ENCODE data around the gene HSPA1A. TPM values are rescaled to one million over a fixed set of nuclear protein-coding genes. Genes with fewer than 3 reads are reported as not detected.

HSPA1A gene
- 10 to 100 TPM in 2 of 3 donors, 1 to 10 TPM in 1; 9.7 to 81.3 (median 22.5) TPM for polyA plus RNA-seq

- Mint-ChIP-seq H3K9me3 (no peaks in the 10 kb centered on the region), H3K27me3 (ENCODE audit: low read depth in 3 of 3) (peaks cover 2 to 9% (median 3%) of the 10 kb centered on the region in 3 donors), H3K36me3 (peaks cover 0 to 7% (median 7%) of the 10 kb centered on the region in 3 donors), H3K4me3 (peak within 1 kb of the TSS; percentile 90 to 96 (median 94)), H3K4me1 (peaks cover 28 to 34% of the 10 kb centered on the region in 2 donors), H3K27ac (peak within 1 kb of the TSS; percentile 83 to 94 (median 90))
- DNase-seq = peak; percentile 54 to 60 (median 59)
Measured at GRCh38 chr6:31815025-31815838, at the start of gene HSPA1A, which contains the start of gene HSPA1L. Gene HSPA1A, plus strand, starts transcription at chr6:31815543. Its CDS starts 214 bp downstream, at chr6:31815757. Gene HSPA1L, minus strand, starts transcription at chr6:31815283. Its CDS starts 3,311 bp downstream, at chr6:31811972.

- Mint-ChIP-seq H3K4me1 (peaks cover 7 to 8% of the 10 kb centered on the region in 2 donors), H3K4me3 (no peak overlapping the region), H3K9me3 (no peaks in the 10 kb centered on the region), H3K36me3 (peaks cover 5 to 14% (median 8%) of the 10 kb centered on the region in 3 donors), H3K27ac (no peak overlapping the region), H3K27me3 (ENCODE audit: low read depth in 3 of 3) (peaks cover 0 to 1% (median 0%) of the 10 kb centered on the region in 3 donors)
- no peak for DNase-seq
Measured at GRCh38 chr6:31765559-31765909, 49.8 kb upstream of the HSPA1A start.

GRCh38 chr6:31765910-31766794 lies 49.2 kb upstream of the HSPA1A start:
- Mint-ChIP-seq H3K4me1 (peaks cover 9 to 10% of the 10 kb centered on the region in 2 donors), H3K9me3 (no peaks in the 10 kb centered on the region), H3K36me3 (peaks cover 0 to 8% (median 3%) of the 10 kb centered on the region in 3 donors), H3K27ac (no peak overlapping the region), H3K27me3 (ENCODE audit: low read depth in 3 of 3) (peaks cover 0 to 1% (median 0%) of the 10 kb centered on the region in 3 donors), H3K4me3 (no peak overlapping the region)
- no peak for DNase-seq

GRCh38 chr6:31767096-31767645 lies 48.2 kb upstream of the HSPA1A start:
- Mint-ChIP-seq H3K27me3 (ENCODE audit: low read depth in 3 of 3) (peaks cover 0 to 1% (median 0%) of the 10 kb centered on the region in 3 donors), H3K4me1 (peaks cover 14 to 17% of the 10 kb centered on the region in 2 donors), H3K4me3 (no peak overlapping the region), H3K36me3 (peaks cover 0 to 3% (median 3%) of the 10 kb centered on the region in 3 donors), H3K9me3 (no peaks in the 10 kb centered on the region), H3K27ac (no peak overlapping the region)
- DNase-seq = no peak

DNA sequence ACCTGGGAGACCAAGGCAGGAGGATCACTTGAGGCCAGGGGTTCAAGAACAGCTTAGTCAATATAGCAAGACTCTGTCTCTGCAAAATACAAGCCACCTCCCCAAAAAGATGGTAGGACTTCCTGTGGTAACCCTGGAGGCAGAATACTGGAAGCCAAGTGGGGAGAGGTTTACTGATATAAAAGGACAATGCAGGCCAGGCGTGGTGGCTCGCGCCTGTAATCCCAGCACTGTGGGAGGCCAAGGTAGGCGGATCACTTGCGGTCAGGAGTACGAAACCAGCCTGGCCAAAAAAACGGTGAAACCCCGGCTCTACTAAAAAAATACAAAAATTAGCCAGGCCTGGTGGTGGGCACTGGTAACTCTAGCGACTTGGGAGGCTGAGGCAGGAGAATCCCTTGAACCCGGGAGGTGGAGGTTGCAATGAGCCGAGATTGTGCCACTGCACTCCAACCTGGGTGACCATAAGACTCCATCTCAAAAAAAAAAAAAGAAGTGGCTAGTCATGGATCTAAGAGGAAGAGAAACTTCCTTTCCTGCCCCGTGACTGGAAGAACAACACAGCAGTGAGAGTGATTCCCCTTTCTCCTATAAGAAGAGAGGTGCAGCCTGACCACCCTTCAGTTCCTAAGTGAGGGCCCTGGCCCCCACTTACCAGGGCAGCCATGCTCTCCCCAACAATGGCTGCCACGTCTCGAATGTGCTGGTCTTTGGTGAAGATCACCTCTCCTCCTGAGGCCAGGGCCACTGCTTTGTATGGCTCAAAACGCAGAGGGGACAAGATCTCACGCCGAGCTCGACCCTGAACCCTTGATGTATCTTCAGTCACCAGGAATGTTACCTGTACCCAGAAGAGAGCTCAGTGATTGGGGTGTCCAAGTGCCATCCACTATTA lies 46.7 kb upstream of the HSPA1A start:
- peak overlapping the region in 2 of 6 donors; percentile 28 to 49 for H3K27ac Mint-ChIP-seq
- peaks cover 0 to 2% (median 1%) of the 10 kb centered on the region in 3 donors for H3K27me3 Mint-ChIP-seq (ENCODE audit: low read depth in 3 of 3)
- H3K4me1 Mint-ChIP-seq = peaks cover 20 to 28% of the 10 kb centered on the region in 2 donors
- no peaks in the 10 kb centered on the region for H3K9me3 Mint-ChIP-seq
- no peak for DNase-seq
- no peaks in the 10 kb centered on the region for H3K36me3 Mint-ChIP-seq
- no peak overlapping the region for H3K4me3 Mint-ChIP-seq

DNA sequence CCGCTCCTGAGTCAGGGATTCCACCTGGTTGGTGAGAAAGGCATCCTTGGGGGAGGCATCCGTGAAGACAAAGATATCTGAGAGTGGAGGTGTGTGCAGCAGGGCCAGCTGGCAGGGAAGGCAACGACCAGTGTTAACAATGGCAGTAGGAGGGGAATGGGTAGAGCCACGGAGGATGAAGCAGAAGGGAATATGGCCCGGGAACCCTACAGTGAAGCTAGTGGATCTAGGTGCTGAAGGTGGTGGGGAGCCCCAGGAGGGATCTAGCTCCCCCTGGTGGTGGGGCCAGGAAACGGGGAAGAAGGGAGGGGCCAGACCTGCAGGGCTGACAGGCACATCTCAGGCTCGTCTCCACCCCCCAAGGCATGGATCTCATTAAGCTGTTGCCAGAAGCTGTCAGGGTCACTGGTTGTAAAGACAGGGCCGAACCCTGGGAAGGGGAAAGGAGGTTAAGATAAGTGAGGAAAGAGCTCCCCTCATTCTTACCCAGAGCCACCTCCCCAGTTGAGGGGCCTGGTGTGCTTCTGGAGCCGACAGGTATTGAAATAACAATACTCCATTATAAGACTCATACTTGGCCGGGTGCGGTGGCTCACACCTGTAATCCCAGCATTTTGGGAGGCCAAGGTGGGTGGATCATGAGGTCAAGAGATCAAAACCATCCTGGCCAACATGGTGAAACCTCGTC lies 45.5 kb upstream of the HSPA1A start:
- H3K9me3 Mint-ChIP-seq = no peaks in the 10 kb centered on the region

DNA sequence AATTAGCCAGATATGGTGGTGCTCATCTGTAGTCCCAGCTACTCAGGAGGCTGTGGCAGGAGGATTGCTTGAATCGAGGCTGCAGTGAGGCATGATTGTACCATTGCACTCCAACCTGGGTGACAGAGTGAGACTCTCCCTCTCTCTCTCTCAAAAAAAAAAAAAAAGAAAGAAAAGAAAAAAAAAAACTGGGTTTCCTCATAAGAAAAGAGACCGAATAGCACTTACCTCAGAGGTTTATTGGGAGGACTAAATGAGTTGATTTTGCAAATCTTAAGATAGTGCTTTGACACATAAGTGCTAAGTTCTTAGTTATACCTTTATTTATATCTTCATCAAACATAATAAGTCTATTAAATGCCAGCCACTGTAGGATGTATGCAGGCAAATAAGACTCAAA lies 44.5 kb upstream of the HSPA1A start:
- Mint-ChIP-seq H3K36me3 (no peaks in the 10 kb centered on the region), H3K27me3 (ENCODE audit: low read depth in 3 of 3) (peaks cover 1 to 2% (median 2%) of the 10 kb centered on the region in 3 donors), H3K4me1 (peaks cover 20 to 33% of the 10 kb centered on the region in 2 donors), H3K9me3 (no peaks in the 10 kb centered on the region), H3K4me3 (peak overlapping the region in 1 of 5 donors; percentile 54), H3K27ac (peak overlapping the region in 4 of 6 donors; percentile 11 to 81 (median 69))
- no peak for DNase-seq

More for the DNA sequence above, 45.5 kb upstream of the HSPA1A start:
- Mint-ChIP-seq H3K27ac (peak overlapping the region in 5 of 6 donors; percentile 10 to 66 (median 40)), H3K4me3 (no peak overlapping the region), H3K27me3 (ENCODE audit: low read depth in 3 of 3) (peaks cover 0 to 2% (median 1%) of the 10 kb centered on the region in 3 donors), H3K36me3 (no peaks in the 10 kb centered on the region), H3K4me1 (peaks cover 20 to 28% of the 10 kb centered on the region in 2 donors)
- peak; percentile 80 to 83 (median 83) for DNase-seq

DNA sequence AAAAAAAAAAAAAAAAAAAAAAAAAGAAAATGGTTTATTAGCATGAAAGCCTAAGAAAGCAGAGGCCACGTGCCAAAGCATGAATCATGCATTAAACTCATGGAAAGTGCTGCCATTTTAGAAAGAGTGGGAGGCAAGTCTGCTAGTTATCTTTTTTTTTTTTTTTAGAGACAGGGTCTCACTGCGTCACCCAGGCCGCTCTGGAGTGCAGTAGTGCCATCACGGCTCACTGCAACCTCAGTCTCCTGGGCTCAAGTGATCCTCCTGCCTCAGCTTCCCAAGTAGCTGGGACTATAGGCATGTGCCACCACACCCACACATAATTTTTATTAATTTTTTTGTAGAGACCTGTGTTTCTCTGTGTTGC lies 43.4 kb upstream of the HSPA1A start:
- Mint-ChIP-seq H3K27me3 (ENCODE audit: low read depth in 3 of 3) (peaks cover 0 to 2% (median 2%) of the 10 kb centered on the region in 3 donors), H3K4me1 (peaks cover 21 to 39% of the 10 kb centered on the region in 2 donors), H3K9me3 (no peaks in the 10 kb centered on the region), H3K27ac (peak overlapping the region in 2 of 6 donors; percentile 31 to 50), H3K36me3 (no peaks in the 10 kb centered on the region), H3K4me3 (peak overlapping the region in 4 of 5 donors; percentile 38 to 69 (median 57))
- DNase-seq = no peak

DNA sequence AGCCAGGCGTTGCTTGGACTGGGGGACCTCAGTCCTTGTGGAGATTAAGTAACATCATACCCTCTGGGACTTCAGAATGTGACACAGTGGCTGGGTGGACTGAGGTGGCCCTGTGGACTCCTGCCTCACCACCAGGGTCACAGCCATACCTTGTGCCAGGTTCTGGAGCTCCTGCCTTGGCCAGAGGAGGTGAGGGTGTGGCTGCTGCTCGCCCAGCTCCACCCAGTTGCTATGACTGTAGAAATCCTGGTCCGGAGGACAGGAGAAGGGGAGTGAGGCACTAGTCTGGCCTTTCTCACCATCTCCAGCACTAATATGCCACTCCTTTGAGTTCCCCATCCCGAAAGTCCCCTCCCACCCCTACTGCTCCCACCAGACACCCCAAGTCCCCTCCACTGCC lies 40.2 kb upstream of the HSPA1A start:
- no peaks in the 10 kb centered on the region for H3K36me3 Mint-ChIP-seq
- DNase-seq = no peak
- peak overlapping the region in 2 of 6 donors; percentile 2 to 66 for H3K27ac Mint-ChIP-seq
- no peak overlapping the region for H3K4me3 Mint-ChIP-seq
- H3K27me3 Mint-ChIP-seq (ENCODE audit: low read depth in 3 of 3) = peaks cover 0 to 2% (median 2%) of the 10 kb centered on the region in 3 donors
- peaks cover 23 to 40% of the 10 kb centered on the region in 2 donors for H3K4me1 Mint-ChIP-seq
- H3K9me3 Mint-ChIP-seq = no peaks in the 10 kb centered on the region

GRCh38 chr6:31775633-31776484 lies 39.5 kb upstream of the HSPA1A start:
- H3K9me3 Mint-ChIP-seq = no peaks in the 10 kb centered on the region
- H3K4me3 Mint-ChIP-seq = peak overlapping the region in 2 of 5 donors; percentile 17 to 38
- peaks cover 23 to 40% of the 10 kb centered on the region in 2 donors for H3K4me1 Mint-ChIP-seq
- H3K27ac Mint-ChIP-seq = peak overlapping the region in 4 of 6 donors; percentile 2 to 66 (median 44)
- DNase-seq = no peak
- peaks cover 0 to 2% (median 2%) of the 10 kb centered on the region in 3 donors for H3K27me3 Mint-ChIP-seq (ENCODE audit: low read depth in 3 of 3)
- peaks cover 0 to under 1% (median 0%) of the 10 kb centered on the region in 3 donors for H3K36me3 Mint-ChIP-seq

DNA sequence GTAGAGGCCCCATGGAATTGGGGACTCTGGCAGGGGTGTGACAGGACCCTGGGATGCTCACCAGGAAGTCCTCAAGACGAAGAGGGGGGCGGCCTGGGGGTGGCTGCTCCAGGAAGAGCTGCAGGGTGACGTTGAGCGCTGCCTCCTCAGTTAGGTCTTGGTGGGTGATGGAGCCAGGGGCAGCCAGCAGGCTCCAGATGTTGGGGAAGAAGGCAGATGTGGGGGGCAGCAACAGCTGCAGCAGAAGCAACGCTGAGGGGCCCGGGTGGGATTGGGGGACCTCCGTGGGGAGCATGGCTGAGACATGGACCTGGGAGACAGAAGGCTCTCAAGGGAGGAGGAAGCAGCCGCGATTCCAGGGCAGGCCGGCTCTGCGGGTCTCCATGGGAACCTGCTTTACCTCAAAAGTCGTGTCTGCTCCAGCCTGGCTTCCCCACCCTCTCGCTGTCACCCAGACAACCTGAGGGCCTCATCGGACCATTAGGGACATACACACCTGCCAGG lies 38.8 kb upstream of the HSPA1A start:
- DNase-seq = no peak

More for the DNA sequence above, 38.8 kb upstream of the HSPA1A start:
- H3K27me3 Mint-ChIP-seq (ENCODE audit: low read depth in 3 of 3) = peaks cover 0 to 2% (median 2%) of the 10 kb centered on the region in 3 donors
- H3K4me3 Mint-ChIP-seq = peak overlapping the region in 3 of 5 donors; percentile 11 to 38 (median 17)
- H3K4me1 Mint-ChIP-seq = peaks cover 17 to 34% of the 10 kb centered on the region in 2 donors
- peak overlapping the region in 4 of 6 donors; percentile 7 to 57 (median 32) for H3K27ac Mint-ChIP-seq
- H3K9me3 Mint-ChIP-seq = no peaks in the 10 kb centered on the region
- H3K36me3 Mint-ChIP-seq = peaks cover 0 to 3% (median 0%) of the 10 kb centered on the region in 3 donors
